HepG2 (cell line): Measurements from ENCODE around the gene AGAP1.

Experiments used
- BCL6 ChIP-seq: IDR thresholded peaks from 2 replicates; pipeline ENCODE4 v1.6.1; 2016; ENCODE audit warnings: missing genetic modification reagents, missing compliant biosample characterization
- BHLHE40 ChIP-seq: IDR thresholded peaks from 2 replicates; pipeline ENCODE4 v1.6.1; 2011; ENCODE audit warnings: low read length, improper control_type of control experiment
- CTCF ChIP-seq: sonication (generic); formaldehyde crosslinking; IDR thresholded peaks from 2 replicates; pipeline ENCODE4 v1.5.0; 2020; ENCODE audit warnings: mild to moderate bottlenecking, missing genetic modification reagents, moderate library complexity
- FOXA1 ChIP-seq, 2 experiments: fragments of 450-650 bp in 1 of 2; sonication (generic) in 1 of 2; formaldehyde crosslinking in 1 of 2; IDR thresholded peaks; 2 replicates each; pipeline versions ENCODE4 v1.4.0 to v1.6.1; 2016 to 2020; ENCODE audit warnings: missing genetic modification reagents in 1 of 2
- HCFC1 ChIP-seq: fragments of 150-350 bp; IDR thresholded peaks from 2 replicates; pipeline ENCODE4 v1.6.1; 2014; ENCODE audit warnings: low read depth, low read length
- JUND ChIP-seq: sonication (generic); formaldehyde crosslinking; IDR thresholded peaks from 2 replicates; pipeline ENCODE4 v1.8.0; 2022; ENCODE audit warnings: mild to moderate bottlenecking, missing genetic modification reagents
- NR1H2 ChIP-seq: sonication (generic); formaldehyde crosslinking; IDR thresholded peaks from 2 replicates; pipeline ENCODE4 v1.8.1; 2022; ENCODE audit warnings: low read depth, missing genetic modification reagents, borderline replicate concordance
- RAD51 ChIP-seq: fragments of 450-650 bp; IDR thresholded peaks from 2 replicates; pipeline ENCODE4 v1.6.1; 2016; ENCODE audit warnings: borderline replicate concordance
- SIN3A ChIP-seq: IDR thresholded peaks from 2 replicates; pipeline ENCODE4 v1.6.1; 2011; ENCODE audit warnings: low read depth, mild to moderate bottlenecking, control low read depth, low read length, borderline replicate concordance
- ZNF138 ChIP-seq: sonication (generic); formaldehyde crosslinking; IDR thresholded peaks from 2 replicates; pipeline ENCODE4 v1.5.0; 2020; ENCODE audit warnings: mild to moderate bottlenecking, low read depth, missing genetic modification reagents
- ZNF224 ChIP-seq: sonication (generic); formaldehyde crosslinking; IDR thresholded peaks from 2 replicates; pipeline ENCODE4 v1.5.0; 2020; ENCODE audit warnings: mild to moderate bottlenecking, missing genetic modification reagents
- ZNF558 ChIP-seq: sonication (generic); formaldehyde crosslinking; IDR thresholded peaks from 2 replicates; pipeline ENCODE4 v1.9.0; 2022; ENCODE audit warnings: mild to moderate bottlenecking, missing genetic modification reagents, borderline replicate concordance

- no peak for TF ChIP-seq BCL6 (CRISPR knock-in tag)
- no peak for TF ChIP-seq CTCF
- TF ChIP-seq FOXA1 (IDR thresholded peaks at IDR 0.05): no peak
- TF ChIP-seq FOXA1 (CRISPR knock-in tag; IDR thresholded peaks at IDR 0.05): no peak
- TF ChIP-seq JUND (CRISPR knock-in tag): no peak
- no peak for TF ChIP-seq ZNF224 (CRISPR knock-in tag)
- no peak for TF ChIP-seq BHLHE40
- TF ChIP-seq HCFC1: no peak
- TF ChIP-seq ZNF138 (CRISPR knock-in tag): no peak
- TF ChIP-seq RAD51: no peak
- no peak for TF ChIP-seq ZNF558 (CRISPR knock-in tag)
- no peak for TF ChIP-seq NR1H2
- TF ChIP-seq SIN3A: no peak
Observed at GRCh38 chr2:235808366-235808765, 314.5 kb downstream of the AGAP1 start.
